HG03378 (cell line): ENCODE measurements around the gene GPR148.

Experiments
- ATAC-seq: cut with Tn5 transposase; IDR thresholded peaks from one replicate; pipeline ENCODE4 v1.9.1; 2021; ENCODE audit warnings: mild to moderate bottlenecking, moderate library complexity; ENCODE audit not compliant: unreplicated experiment

Gene GPR148

GRCh38 chr2:130749078-130749477 lies 20.2 kb downstream of the GPR148 start:
- no peak for ATAC-seq

DNA sequence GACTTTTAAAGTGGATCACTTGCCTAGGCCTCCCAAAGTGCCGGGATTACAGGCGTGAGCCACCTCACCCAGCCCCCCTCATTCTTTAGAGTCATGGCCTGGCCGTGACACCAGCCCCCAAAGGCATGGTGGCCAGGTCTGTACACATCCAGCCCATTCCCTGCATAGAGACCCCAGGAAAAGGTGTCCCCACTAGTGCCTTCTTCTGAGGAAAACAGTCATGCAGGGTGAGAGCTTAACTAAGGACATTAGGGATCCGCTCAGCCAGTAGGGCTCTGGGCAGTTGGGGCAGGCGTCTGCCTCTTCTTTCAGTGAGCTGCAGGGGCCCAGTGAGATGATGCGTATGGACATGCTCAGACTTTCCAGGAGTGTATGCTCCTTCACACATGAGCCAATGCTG lies 20.8 kb downstream of the GPR148 start:
- ATAC-seq, result no peak

DNA sequence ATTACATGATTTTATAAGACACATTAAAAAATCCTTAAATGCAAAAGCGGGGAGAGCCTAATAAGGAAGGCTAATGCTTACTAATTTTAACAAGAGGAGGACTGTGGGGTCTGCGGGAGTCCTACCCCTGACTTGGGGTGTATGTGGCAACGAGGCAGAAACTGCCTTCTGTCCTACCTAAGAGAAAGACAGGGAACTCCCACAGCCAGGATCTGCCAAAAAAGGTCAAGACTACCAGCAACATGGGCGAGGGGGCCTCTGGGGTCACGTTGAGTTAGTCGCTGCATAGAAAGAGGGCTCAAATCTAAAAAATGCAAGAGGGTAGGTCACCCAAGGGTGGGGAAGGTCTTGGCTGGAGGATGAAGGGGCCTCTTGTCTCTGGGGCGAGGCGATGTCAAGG lies 25.9 kb downstream of the GPR148 start:
- no peak for ATAC-seq

- no peak for ATAC-seq
Measured at GRCh38 chr2:130755256-130756052, 26.6 kb downstream of the GPR148 start, which contains the start of gene AMER3. AMER3 (plus strand) TSS chr2:130755540; CDS start chr2:130762073, 6,533 bp downstream.

DNA sequence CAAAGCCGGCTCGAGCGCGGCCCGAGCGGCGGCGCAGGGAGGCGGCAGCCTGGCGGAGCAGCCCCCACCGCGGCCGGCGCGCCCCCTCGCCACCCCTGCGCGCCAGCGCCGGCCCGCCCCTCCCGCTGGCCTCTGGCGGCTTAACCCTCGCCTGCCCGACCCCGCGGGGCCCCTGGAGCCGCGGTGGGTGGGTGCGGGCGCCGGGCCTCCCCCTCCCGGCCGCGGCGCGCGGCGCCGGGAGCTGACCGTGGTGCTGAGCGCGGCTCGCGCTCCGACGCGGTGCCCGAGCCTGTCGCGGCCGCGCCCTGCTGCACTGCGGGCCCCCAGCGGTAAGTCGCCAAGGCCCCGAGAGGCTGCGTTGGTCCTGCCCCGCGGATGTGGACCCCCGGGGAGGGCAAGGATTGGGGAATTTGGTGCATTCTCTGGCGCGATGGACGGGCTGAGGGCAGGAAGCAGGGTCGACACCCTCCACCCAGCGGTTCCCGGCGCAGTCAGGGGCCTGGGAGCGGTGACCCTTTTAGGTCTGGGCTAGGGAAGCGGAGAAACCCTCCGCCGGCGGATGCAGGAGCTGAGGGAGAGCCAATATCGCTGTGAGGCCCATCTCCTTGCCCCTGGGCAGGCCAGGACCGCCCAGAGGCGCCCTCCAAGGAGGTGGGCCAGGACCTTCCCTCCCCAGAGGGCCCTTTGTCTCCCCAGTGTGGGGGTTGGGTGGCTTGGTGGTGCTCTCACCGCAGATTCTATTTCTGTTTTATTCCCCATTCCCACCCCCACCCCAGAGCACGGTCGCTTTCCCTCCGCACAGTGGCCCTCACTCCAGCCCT lies 27.4 kb downstream of the GPR148 start:
- ATAC-seq, result no peak

GRCh38 chr2:130756874-130757668 lies 28.2 kb downstream of the GPR148 start:
- ATAC-seq, result no peak

GRCh38 chr2:130759906-130760753 lies 31.3 kb downstream of the GPR148 start:
- no peak for ATAC-seq

DNA sequence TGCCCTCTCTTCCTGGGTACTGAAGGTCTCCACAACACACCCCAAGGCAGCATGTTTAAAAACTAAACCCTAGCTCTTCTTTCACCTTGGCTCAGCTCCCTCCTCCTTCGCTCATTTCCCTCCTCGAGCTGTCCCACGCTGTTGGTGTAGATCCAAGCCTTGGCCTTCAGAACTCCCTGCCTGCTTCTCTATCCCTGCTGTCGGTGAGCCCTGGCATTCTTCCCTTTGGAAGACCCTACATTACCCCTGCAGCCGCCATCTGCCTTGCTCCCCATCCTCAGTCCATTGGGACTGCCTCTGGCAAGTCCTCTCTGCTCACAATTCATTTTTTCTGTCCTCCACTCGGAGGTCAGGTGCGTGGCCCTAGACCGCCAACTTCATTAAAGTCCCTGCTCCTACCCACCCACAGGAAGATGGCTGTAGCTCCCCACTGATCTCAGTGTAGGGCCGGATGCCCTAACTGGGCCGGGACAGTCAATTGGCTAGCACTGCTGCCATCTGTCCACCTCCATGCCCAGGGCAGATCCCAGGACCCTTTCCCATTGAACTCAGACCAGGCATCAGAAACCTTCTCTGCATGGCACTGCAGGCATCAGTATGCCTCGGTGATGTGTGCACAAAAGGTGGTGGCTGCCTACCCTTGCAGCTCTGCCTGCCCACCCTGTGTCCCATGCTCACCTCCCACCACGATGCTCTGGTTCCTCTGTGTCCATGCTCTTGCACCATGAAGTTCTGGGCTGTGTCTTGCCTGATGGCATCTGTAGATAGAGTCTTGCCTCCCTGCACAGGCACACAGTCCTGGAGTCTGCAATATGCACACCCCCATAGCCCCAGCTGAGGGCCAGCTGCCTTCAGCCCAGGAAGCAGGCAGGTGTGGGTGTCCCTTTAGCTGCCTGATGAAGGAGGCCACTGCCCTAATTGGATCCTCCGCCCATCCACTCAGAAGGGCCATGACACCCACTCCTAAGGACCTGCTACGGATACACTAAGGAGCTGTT lies 32.2 kb downstream of the GPR148 start:
- no peak for ATAC-seq

GRCh38 chr2:130762031-130762909 lies 33.4 kb downstream of the GPR148 start:
- ATAC-seq, result no peak

- ATAC-seq, result no peak
Measured at GRCh38 chr2:130762910-130763385, 34.1 kb downstream of the GPR148 start.

GRCh38 chr2:130763405-130763804 lies 34.5 kb downstream of the GPR148 start:
- no peak for ATAC-seq

DNA sequence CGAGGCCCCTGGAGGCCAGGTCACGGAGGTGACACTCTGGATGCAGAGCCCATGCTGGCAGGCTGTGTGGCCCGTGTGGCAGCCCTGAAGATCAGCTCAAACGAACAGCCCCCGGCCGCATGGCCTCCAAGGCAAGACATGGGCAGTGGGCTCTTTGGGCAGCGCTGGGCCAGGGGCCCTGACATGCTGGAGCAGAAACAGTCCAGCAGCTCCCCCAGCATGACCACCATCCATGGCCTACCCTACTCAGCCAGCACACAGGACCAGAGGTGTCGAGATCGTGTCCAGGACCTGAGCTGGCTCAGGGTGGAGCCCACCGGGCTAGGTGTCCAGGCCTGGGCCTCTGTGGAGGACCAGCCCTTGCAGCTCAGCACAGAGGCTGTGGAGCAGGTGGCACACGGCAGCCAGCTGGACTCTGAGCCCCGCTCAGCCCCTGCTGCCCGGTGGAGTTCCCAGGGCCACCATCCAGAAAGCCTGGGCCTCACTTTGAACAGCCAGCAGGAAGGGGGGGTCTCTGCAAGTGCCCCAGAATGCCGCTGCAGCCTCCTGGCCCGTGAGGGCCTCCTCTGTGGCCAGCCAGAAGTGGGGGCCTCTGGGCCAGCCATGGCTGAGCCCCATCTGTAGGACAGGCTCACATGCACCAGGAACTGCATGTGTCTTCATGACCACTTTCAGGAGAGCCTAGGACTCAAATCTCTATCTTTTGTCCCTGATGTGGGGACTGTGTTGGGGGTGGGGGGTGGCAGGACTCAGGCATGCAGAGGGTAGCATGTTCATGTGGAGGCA lies 35.4 kb downstream of the GPR148 start:
- ATAC-seq, result no peak

- no peak for ATAC-seq
Measured at GRCh38 chr2:130764821-130765115, 35.9 kb downstream of the GPR148 start.

GRCh38 chr2:130765464-130765863 lies 36.6 kb downstream of the GPR148 start:
- ATAC-seq, result no peak

DNA sequence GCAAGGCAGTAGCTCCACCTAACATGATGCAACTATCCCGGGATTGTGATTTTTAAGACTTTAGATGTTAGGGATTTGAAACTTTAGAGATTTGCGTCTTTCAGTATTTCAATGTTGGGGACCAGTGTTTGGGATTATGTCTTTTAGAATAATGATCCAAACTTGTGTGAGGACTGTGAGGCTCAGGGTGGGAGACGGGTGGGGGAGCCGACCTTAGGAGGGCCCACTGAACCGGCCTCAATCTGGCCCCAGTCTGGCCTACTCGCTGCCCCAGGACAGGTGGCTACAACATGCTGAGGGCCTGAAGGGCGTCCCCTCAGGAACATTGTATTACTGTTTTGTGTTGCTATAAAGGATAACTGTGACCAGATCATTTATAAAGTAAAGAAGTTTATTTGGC lies 37.2 kb downstream of the GPR148 start:
- no peak for ATAC-seq

DNA sequence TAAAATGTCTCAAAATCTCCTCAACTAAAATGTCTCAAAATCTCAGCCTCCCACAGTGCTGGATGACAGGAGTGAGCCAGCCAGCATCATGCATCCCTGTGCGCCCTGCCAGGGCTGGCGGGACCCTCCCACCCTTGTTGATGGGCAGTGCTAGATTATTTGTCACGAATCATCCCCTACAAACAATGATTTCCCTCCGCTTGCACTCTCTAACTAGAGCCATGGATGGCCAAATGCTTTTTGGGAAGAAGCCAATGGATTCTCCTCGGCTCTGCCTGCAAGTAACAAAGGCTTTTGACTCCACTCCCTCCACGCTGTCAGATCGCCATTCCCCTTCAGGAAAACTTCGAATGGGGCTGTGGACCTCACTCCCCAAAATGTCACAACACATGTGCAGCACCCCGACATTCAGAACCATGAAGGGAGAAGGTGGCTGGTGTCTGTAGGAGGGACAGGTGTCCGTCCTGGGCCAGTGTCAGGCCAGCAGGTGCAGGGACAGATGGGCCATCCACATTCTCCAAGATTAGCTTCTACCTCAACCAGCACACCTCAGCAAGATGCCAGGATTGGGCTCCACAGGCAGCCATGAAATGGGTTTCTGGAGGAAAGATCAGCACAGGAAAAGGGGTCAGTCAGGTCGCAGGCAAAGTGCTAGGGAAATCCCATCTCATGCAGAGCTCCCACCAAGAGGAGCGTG lies 38.0 kb downstream of the GPR148 start:
- ATAC-seq, result no peak

- ATAC-seq, result no peak
Measured at GRCh38 chr2:130767408-130767775, 38.5 kb downstream of the GPR148 start.
